GM19025 (cell line): Measurements from ENCODE around the gene KIAA0825.

Experiments used
- ATAC-seq: cut with Tn5 transposase; IDR thresholded peaks from one replicate; pipeline ENCODE4 v1.9.1; 2021; ENCODE audit warnings: mild to moderate bottlenecking, low read depth, moderate library complexity; ENCODE audit not compliant: unreplicated experiment

The KIAA0825 gene

GRCh38 chr5:94517490-94518488 is 100.6 kb downstream of the KIAA0825 start:
- no peak for ATAC-seq

GRCh38 chr5:94516148-94516547 is 102.3 kb downstream of the KIAA0825 start:
- ATAC-seq = no peak

- no peak for ATAC-seq
Measured at GRCh38 chr5:94508461-94509148, 109.8 kb downstream of the KIAA0825 start.

- no peak for ATAC-seq
Measured at GRCh38 chr5:94505327-94506068, 112.9 kb downstream of the KIAA0825 start.

GRCh38 chr5:94503677-94504076 is 114.7 kb downstream of the KIAA0825 start:
- ATAC-seq = no peak

- ATAC-seq = no peak
Measured at GRCh38 chr5:94501365-94501764, 117.0 kb downstream of the KIAA0825 start.

GRCh38 chr5:94499806-94500205 is 118.6 kb downstream of the KIAA0825 start:
- no peak for ATAC-seq

- no peak for ATAC-seq
Measured at GRCh38 chr5:94498199-94498598, 120.2 kb downstream of the KIAA0825 start.

GRCh38 chr5:94485067-94485466 is 133.3 kb downstream of the KIAA0825 start:
- no peak for ATAC-seq

GRCh38 chr5:94481059-94481458 is 137.3 kb downstream of the KIAA0825 start:
- no peak for ATAC-seq

GRCh38 chr5:94480486-94480885 is 137.9 kb downstream of the KIAA0825 start:
- ATAC-seq = no peak

GRCh38 chr5:94473936-94474335 is 144.5 kb downstream of the KIAA0825 start:
- ATAC-seq = no peak

GRCh38 chr5:94471521-94471920 is 146.9 kb downstream of the KIAA0825 start:
- no peak for ATAC-seq

GRCh38 chr5:94470802-94471201 is 147.6 kb downstream of the KIAA0825 start:
- no peak for ATAC-seq

GRCh38 chr5:94469894-94470329 is 148.5 kb downstream of the KIAA0825 start:
- ATAC-seq = no peak

GRCh38 chr5:94467954-94468930 is 150.2 kb downstream of the KIAA0825 start:
- ATAC-seq = no peak

- ATAC-seq = no peak
Measured at GRCh38 chr5:94467346-94467953, 151.0 kb downstream of the KIAA0825 start.

- no peak for ATAC-seq
Measured at GRCh38 chr5:94463739-94464138, 154.7 kb downstream of the KIAA0825 start.

GRCh38 chr5:94461131-94461530 is 157.3 kb downstream of the KIAA0825 start:
- ATAC-seq = no peak
